ENCODE results near the gene STK24. TPM values are rescaled to one million over a fixed set of nuclear protein-coding genes. Genes with fewer than 3 reads are reported as not detected.
A peak's percentile ranks its signal among the peaks of the same experiment; 100 is the strongest.

STK24 gene
- total RNA-seq, 1 donor from 2014 or later: 92.3 TPM

DNA sequence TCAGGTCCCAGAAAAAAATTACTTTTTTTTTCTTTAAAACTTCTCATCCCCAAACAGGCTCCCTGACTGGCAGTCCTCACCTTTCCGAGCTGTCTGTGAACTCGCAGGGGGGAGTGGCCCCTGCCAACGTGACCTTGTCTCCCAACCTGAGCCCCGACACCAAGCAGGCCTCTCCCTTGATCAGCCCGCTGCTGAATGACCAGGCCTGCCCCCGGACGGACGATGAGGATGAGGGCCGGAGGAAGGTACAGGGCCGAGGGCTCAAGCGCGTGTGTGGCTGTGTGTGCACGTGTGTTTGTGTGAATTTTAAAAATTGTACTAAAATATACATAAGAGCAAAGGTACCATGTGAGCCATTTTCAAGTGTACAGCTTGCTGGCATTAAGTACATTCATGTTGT lies 167.6 kb downstream of the STK24 start:
- peak overlapping the region; percentile 25 for H3K27ac Mint-ChIP-seq (ENCODE audit: unreplicated experiment)
- TF ChIP-seq, protein P1, sequence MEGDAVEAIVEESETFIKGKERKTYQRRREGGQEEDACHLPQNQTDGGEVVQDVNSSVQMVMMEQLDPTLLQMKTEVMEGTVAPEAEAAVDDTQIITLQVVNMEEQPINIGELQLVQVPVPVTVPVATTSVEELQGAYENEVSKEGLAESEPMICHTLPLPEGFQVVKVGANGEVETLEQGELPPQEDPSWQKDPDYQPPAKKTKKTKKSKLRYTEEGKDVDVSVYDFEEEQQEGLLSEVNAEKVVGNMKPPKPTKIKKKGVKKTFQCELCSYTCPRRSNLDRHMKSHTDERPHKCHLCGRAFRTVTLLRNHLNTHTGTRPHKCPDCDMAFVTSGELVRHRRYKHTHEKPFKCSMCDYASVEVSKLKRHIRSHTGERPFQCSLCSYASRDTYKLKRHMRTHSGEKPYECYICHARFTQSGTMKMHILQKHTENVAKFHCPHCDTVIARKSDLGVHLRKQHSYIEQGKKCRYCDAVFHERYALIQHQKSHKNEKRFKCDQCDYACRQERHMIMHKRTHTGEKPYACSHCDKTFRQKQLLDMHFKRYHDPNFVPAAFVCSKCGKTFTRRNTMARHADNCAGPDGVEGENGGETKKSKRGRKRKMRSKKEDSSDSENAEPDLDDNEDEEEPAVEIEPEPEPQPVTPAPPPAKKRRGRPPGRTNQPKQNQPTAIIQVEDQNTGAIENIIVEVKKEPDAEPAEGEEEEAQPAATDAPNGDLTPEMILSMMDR (IDR thresholded peaks at IDR 0.05; ENCODE audit: unreplicated experiment): no peak
- DNase-seq (ENCODE audit: low spot score): no peak
- peaks cover 3% of the 10 kb centered on the region for H3K27me3 Mint-ChIP-seq (ENCODE audit: unreplicated experiment)
- no peak overlapping the region for H3K4me3 Mint-ChIP-seq (ENCODE audit: unreplicated experiment)
- H3K4me1 Mint-ChIP-seq (ENCODE audit: unreplicated experiment): peaks cover 46% of the 10 kb centered on the region
- no peaks in the 10 kb centered on the region for H3K9me3 Mint-ChIP-seq (ENCODE audit: unreplicated experiment)
- peaks cover 16% of the 10 kb centered on the region for H3K36me3 Mint-ChIP-seq (ENCODE audit: low read depth, unreplicated experiment)

DNA sequence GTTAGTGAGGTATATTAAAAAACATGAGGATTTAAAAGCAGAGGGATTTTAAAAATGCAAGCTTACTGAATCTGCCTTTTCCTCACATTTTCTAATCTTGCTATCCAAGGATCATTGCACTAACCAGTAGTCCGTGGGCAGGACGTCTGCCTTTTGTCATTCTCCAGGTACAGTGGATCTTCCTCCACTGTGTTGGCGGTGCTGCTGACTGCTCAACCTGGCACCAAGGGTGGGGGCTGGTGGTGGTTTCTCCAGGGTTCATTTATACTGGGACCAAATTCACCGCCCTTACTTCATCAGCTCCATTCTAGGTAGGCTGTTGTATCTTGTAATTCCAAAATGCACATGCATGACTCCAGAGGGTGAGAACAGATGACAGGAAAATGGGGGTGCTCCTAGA lies 169.3 kb downstream of the STK24 start:
- peaks cover 3% of the 10 kb centered on the region for H3K27me3 Mint-ChIP-seq (ENCODE audit: unreplicated experiment)
- H3K9me3 Mint-ChIP-seq (ENCODE audit: unreplicated experiment): no peaks in the 10 kb centered on the region
- H3K27ac Mint-ChIP-seq (ENCODE audit: unreplicated experiment): no peak overlapping the region
- peaks cover 12% of the 10 kb centered on the region for H3K36me3 Mint-ChIP-seq (ENCODE audit: low read depth, unreplicated experiment)
- TF ChIP-seq, protein P1 (IDR thresholded peaks at IDR 0.05; ENCODE audit: unreplicated experiment): no peak
- no peak overlapping the region for H3K4me3 Mint-ChIP-seq (ENCODE audit: unreplicated experiment)
- no peak for DNase-seq (ENCODE audit: low spot score)
- peaks cover 42% of the 10 kb centered on the region for H3K4me1 Mint-ChIP-seq (ENCODE audit: unreplicated experiment)

DNA sequence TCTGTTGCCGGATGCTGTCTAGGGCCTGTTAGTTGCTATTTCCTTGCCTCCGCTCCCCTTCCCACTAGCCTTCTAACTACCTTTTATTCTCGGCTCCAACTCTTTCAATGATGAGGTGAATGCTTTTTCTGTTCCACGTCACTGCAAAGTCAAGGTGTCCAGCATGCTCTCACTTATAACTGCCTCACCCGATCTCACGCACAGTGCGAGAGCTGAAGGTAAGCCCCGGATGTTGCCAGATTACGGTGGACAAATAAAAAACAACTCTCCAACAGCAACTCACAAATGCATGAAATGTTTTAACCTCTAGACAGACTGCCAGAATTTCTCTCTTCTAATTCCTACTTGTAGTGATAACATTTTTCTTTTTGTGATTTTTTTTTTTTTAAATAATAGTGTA lies 169.9 kb downstream of the STK24 start:
- Mint-ChIP-seq H3K27ac (ENCODE audit: unreplicated experiment) (no peak overlapping the region), H3K36me3 (ENCODE audit: low read depth, unreplicated experiment) (peaks cover 12% of the 10 kb centered on the region), H3K4me1 (ENCODE audit: unreplicated experiment) (peaks cover 36% of the 10 kb centered on the region), H3K27me3 (ENCODE audit: unreplicated experiment) (peaks cover 3% of the 10 kb centered on the region), H3K9me3 (ENCODE audit: unreplicated experiment) (no peaks in the 10 kb centered on the region), H3K4me3 (ENCODE audit: unreplicated experiment) (no peak overlapping the region)
- TF ChIP-seq, protein P1 (IDR thresholded peaks at IDR 0.05; ENCODE audit: unreplicated experiment): no peak
- no peak for DNase-seq (ENCODE audit: low spot score)

GRCh38 chr13:98406427-98406826 lies 170.5 kb downstream of the STK24 start:
- Mint-ChIP-seq H3K27me3 (ENCODE audit: unreplicated experiment) (peaks cover 3% of the 10 kb centered on the region), H3K27ac (ENCODE audit: unreplicated experiment) (no peak overlapping the region), H3K4me3 (ENCODE audit: unreplicated experiment) (no peak overlapping the region), H3K9me3 (ENCODE audit: unreplicated experiment) (no peaks in the 10 kb centered on the region), H3K4me1 (ENCODE audit: unreplicated experiment) (peaks cover 31% of the 10 kb centered on the region), H3K36me3 (ENCODE audit: low read depth, unreplicated experiment) (peaks cover 14% of the 10 kb centered on the region)
- DNase-seq (ENCODE audit: low spot score): no peak
- TF ChIP-seq, protein P1 (IDR thresholded peaks at IDR 0.05; ENCODE audit: unreplicated experiment): no peak

GRCh38 chr13:98405690-98406344 lies 171.1 kb downstream of the STK24 start:
- H3K27me3 Mint-ChIP-seq (ENCODE audit: unreplicated experiment): peaks cover 3% of the 10 kb centered on the region
- H3K9me3 Mint-ChIP-seq (ENCODE audit: unreplicated experiment): no peaks in the 10 kb centered on the region
- TF ChIP-seq, protein P1 (IDR thresholded peaks at IDR 0.05; ENCODE audit: unreplicated experiment): no peak
- H3K27ac Mint-ChIP-seq (ENCODE audit: unreplicated experiment): no peak overlapping the region
- H3K36me3 Mint-ChIP-seq (ENCODE audit: low read depth, unreplicated experiment): peaks cover 14% of the 10 kb centered on the region
- H3K4me1 Mint-ChIP-seq (ENCODE audit: unreplicated experiment): peaks cover 25% of the 10 kb centered on the region
- no peak for DNase-seq (ENCODE audit: low spot score)
- no peak overlapping the region for H3K4me3 Mint-ChIP-seq (ENCODE audit: unreplicated experiment)

Measured in endothelial cell (in vitro differentiated cells).